ENCODE results near the gene ZSCAN12.
A peak's percentile ranks its signal among the peaks of the same experiment; 100 is the strongest.

The ZSCAN12 gene

GRCh38 chr6:28353981-28354676 lies 45.4 kb downstream of the ZSCAN12 start:
- peak; percentile 55 for DNase-seq (ENCODE audit: low spot score)

- no peak for DNase-seq (ENCODE audit: low spot score)
Measured at GRCh38 chr6:28353356-28353755, 46.2 kb downstream of the ZSCAN12 start.

- DNase-seq (ENCODE audit: low spot score) = no peak
Measured at GRCh38 chr6:28351493-28351925, 48.0 kb downstream of the ZSCAN12 start.

DNA sequence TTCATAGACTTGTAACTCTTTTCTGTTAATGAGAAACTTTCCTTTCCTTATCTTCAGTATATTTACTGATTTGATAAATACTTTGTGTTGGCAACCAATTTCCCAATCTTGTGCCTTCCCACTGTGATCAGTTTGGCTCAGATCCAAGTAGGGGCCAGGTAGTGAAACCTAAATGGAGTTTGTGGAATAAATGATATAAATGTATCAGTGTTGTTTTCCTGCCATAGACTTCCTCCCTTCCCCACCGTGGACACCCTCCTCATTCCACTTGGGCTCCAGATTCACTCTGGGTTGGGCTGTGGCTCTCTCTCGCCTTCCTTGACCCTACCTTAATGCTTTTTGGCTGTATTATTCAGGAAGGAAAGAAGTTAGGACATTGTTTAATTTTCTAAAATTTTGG lies 48.5 kb downstream of the ZSCAN12 start:
- DNase-seq (ENCODE audit: low spot score) = no peak

GRCh38 chr6:28349892-28350737 lies 49.4 kb downstream of the ZSCAN12 start, which contains the start of gene ZKSCAN3:
Gene ZKSCAN3, plus strand, starts transcription at chr6:28349947. Its CDS starts 9,640 bp downstream, at chr6:28359587.
- peak; percentile 85 for DNase-seq (ENCODE audit: low spot score)

DNA sequence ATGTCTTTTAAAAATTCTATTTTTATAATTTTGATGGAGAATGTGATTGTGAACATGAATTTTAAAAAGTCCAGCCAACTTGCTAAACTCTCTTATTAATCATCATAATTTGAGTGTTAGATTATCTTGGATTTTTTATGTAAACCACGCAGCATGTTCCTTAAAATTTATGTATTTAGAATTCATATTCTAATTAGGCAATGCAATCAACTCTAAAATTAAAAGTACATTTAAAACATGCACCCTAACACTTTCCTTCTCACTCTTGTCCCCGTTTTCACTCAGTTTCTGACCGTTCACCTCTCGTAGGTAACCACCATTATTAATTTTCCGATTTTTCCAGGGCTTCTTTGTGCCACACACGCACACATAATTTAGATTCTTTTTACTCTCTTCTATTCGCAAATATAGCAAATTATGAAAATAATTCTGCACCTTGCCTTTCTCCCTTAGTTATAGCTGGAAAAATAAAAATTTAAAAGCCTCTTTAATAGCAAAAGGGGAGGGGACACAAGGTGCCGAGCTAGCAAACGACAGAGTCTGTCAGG lies 50.1 kb downstream of the ZSCAN12 start:
- no peak for DNase-seq (ENCODE audit: low spot score)

GRCh38 chr6:28347119-28347518 lies 52.4 kb downstream of the ZSCAN12 start:
- DNase-seq (ENCODE audit: low spot score) = no peak

DNA sequence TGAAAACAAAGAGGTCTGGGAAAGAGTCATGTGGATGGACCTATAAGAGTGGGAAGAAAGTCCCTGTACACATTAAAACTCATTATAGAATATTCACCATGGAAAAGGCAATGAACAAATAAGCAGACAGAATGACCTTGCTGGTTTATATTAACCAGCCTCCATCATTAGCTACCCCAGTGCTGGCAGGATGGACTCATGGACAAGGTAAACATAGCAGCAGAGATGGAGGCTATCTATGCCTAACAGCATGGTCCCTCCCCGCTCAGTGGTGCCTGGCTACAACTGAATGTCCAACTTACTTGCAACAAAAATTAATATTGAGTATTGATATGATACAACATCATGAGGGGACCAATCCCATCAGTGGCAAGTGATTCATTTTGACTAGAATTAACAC lies 54.3 kb downstream of the ZSCAN12 start:
- DNase-seq (ENCODE audit: low spot score) = no peak

- DNase-seq (ENCODE audit: low spot score) = no peak
Measured at GRCh38 chr6:28343898-28344677, 55.5 kb downstream of the ZSCAN12 start.

GRCh38 chr6:28340310-28341095 lies 59.0 kb downstream of the ZSCAN12 start:
- DNase-seq (ENCODE audit: low spot score) = no peak

DNA sequence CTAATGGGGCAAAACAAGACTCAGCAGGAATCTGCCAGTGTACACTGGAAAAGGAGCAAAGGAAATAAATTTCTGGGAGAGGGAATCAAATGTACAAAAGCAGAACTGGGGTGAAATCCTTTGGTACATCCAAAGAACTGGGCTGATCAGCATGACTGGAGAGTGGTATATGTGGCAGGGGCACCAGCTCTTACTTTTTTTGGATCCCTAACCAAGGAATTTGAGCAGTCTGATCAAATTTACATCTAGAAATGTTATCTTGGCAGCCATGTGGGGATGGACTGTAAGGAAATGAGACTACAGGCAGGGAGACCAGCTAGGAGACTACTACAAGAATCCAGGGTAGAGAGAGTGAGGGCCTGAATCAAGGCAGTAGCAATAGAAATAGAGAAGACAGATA lies 62.4 kb downstream of the ZSCAN12 start:
- no peak for DNase-seq (ENCODE audit: low spot score)

DNA sequence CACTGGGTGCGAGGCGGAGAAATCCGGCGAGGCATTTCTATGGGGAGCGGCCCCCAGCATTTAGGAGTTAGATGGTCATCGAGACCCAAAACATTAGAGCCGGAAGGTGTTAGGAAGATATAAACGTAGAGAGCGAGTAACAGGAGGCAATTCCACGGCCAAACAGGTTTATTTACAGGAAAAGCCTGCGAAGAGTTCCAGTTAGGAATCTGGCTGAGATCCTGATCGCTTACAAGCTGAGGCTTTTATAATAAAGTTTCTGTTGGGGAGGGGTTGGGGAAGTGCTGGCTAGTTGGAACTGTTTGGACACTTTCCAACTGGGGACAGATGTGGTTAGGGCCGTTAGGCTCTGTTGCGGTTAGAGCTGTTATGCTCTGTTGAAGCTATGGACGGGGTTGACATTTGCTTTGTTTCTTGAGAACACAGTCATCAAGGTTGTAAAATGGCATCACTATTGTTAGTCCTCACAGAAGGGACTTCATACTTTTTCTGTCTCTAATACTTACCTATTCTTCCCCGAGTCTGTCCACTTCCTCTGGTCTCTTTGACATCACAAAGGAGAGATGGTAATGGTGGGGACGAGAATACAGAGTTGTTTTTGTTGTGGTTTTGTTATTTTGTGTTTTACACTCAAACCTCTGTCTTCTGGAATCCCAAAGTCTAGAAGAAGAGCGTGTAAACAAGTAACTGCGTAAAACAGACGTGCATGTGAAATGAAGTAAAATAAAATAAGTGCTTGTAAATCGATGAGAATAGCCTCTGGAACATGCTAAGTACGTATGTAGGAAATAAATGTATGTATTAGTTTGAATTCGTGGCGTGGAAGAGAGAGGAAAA lies 63.0 kb downstream of the ZSCAN12 start:
- DNase-seq (ENCODE audit: low spot score) = peak; percentile 89

DNA sequence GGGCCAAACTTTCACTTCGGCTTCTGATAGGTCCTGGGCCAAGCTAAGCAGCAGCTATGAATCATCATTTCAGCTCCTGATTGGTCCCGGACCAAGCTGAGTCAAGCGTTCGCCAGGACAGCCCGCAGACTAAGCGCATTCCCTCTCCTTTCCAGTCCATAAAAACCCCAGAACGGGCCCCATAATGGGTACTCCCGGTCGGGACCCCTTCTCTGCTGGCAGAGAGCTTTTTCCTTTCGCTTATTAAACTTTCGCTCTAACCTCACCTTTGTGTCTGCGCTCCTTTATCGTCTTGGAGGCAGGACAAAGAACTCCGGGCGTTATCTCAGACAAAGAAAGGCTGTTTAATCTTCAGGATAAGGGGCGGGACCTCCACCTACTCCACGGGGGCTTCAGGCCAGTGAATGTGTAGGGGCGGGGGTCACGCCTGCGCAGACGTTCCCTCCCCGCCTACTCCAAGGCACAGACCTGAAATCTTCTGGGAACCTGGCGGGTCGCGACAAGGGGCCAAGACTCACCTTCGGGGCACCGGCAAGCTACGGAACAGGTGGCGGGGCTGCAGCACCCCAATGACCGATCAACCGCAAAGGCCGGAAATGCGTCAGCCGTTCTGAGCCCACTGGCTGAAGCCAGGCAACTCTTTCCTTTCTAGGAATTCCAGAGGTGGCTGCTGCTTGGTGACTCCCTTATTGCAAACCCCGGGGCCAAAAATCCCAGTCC lies 63.8 kb downstream of the ZSCAN12 start, which contains the start of gene ZSCAN31:
ZSCAN31 (minus strand) TSS at position 585 of the 720 bp plus-strand sequence. CDS start 6,465 bp downstream, outside the sequence.
- peak; percentile 99 for DNase-seq (ENCODE audit: low spot score)

GRCh38 chr6:28335040-28335563 lies 64.4 kb downstream of the ZSCAN12 start:
- no peak for DNase-seq (ENCODE audit: low spot score)

GRCh38 chr6:28334286-28335039 lies 65.1 kb downstream of the ZSCAN12 start:
- DNase-seq (ENCODE audit: low spot score) = no peak

DNA sequence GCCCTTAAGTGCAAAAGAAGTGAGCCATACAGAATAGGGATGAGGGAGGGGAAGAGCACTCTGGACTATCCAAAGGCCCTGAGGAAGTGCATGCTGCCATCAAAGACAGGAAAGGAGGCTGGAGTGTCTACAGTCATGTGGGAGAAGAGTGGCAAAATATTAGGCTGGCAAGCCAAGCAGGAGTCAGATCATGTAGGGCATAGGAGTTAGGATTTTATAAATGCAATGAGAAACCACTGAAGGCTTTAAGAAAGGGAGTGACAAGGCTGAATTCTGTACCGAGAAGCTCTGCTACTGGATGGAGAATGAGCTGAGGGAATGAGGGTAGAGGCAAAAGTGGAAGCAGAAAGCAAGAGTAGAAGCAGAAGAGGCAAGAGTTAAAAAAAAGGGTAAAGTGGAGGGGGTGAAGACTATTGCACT lies 65.9 kb downstream of the ZSCAN12 start:
- DNase-seq (ENCODE audit: low spot score) = no peak

DNA sequence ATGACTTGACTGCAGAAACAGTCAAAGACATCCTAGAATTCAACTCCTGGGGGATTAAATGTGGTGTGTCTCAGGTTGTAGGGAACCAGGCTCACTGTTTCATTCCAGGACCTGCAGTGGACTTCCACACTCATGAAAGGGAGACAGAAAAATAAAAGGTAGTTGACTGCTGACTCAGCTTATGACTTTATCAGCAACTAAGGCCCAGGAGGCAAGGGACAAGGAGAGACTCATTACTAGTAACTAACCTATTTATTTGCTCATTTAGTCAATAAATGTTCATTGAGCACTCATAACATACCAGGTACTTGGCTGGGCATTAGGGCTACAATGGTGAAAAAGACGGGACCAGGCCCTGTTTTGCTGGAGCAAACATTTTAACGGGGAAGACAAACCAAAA lies 66.5 kb downstream of the ZSCAN12 start:
- no peak for DNase-seq (ENCODE audit: low spot score)

- no peak for DNase-seq (ENCODE audit: low spot score)
Measured at GRCh38 chr6:28330041-28330440, 69.5 kb downstream of the ZSCAN12 start.

All from kidney tubule cell (primary cell).